ENCODE measurements around the gene URB1.

GRCh38 chr21:32302560-32302959, 90.3 kb downstream of the URB1 start:
- TF ChIP-seq POLR2AphosphoS5 (IDR thresholded peaks at IDR 0.05; ENCODE audit: low read depth, low read length) (no peak), USF2 (IDR thresholded peaks at IDR 0.05; ENCODE audit: low read length) (no peak)
- TF ChIP-seq, protein P1, sequence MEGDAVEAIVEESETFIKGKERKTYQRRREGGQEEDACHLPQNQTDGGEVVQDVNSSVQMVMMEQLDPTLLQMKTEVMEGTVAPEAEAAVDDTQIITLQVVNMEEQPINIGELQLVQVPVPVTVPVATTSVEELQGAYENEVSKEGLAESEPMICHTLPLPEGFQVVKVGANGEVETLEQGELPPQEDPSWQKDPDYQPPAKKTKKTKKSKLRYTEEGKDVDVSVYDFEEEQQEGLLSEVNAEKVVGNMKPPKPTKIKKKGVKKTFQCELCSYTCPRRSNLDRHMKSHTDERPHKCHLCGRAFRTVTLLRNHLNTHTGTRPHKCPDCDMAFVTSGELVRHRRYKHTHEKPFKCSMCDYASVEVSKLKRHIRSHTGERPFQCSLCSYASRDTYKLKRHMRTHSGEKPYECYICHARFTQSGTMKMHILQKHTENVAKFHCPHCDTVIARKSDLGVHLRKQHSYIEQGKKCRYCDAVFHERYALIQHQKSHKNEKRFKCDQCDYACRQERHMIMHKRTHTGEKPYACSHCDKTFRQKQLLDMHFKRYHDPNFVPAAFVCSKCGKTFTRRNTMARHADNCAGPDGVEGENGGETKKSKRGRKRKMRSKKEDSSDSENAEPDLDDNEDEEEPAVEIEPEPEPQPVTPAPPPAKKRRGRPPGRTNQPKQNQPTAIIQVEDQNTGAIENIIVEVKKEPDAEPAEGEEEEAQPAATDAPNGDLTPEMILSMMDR (IDR thresholded peaks at IDR 0.05; ENCODE audit: control extremely low read depth in 1 of 3, insufficient read depth in 1 of 3, low read depth in 1 of 3, low read length in 3 of 3), result no peak
